ENCODE measurements around the gene LTK.

Gene LTK

DNA sequence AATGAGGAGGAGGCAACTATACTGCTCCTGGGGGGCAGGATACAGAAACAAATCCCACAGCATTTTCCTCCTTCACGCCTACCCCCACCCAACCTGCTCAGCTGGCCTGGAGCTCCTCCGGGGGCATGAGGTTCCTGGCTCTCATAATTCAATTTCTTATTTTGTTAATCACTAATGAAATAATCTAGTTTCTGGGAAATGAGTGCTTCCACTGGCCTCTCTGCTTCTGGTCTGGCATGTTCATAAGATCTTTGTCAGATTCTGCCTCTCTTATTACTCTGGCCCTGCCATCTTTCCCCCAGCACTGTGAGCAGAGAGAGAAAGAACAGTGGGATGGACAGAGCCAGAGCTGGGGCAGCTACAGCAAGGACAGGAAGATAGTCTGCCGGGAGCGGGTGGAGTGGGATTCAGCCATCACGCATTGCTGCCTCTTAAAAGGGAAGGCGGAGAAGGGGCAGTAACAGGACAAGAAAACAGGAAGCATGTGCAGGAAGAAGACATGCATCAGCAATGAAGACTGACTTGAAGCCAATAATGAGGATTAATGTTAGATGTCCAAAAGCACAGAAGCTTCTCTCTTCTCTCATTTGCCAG lies 16.8 kb upstream of the LTK start:
- no peak for DNase-seq (ENCODE audit: low read depth)

DNA sequence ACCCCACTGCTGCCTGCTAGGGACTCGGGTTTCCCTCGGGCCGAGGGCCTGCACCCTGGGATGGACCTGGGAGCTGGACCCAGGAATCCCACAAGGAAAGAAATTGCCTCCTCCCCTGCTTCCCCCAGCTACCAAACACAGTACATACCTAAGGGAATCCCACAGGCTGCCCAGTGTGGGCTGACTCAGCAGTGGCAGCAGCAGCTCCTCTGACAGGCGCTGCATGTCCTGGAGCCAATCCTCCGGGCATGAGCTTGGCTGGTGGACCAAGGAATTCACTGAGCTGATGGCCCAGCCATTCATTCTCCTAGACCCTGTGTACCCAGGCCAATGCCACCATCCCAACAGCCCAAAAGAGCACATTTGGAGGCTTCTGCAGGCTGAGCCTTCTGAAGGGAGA lies 9.5 kb upstream of the LTK start:
- no peak for DNase-seq (ENCODE audit: low read depth)

DNA sequence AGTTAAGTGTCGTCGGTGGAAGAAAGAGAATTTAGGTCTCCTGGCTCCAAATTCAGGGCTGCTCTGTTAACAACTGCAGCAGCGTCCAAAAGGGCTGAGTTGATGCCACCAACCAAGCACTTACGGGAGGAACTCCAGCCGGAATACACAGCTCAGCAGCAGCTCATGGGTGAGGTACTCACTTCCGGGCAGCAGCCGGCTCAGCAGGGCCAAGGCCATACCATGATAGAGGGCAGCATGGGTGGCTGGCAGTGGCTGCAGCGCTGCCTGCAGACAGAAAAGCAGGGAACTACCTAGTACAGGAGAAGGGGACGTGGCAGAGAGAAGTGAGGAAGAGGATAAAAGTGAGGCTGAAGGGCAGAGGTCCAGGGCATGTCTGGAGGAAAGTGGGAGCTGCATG lies 8.0 kb upstream of the LTK start:
- no peak for DNase-seq (ENCODE audit: low read depth)

DNA sequence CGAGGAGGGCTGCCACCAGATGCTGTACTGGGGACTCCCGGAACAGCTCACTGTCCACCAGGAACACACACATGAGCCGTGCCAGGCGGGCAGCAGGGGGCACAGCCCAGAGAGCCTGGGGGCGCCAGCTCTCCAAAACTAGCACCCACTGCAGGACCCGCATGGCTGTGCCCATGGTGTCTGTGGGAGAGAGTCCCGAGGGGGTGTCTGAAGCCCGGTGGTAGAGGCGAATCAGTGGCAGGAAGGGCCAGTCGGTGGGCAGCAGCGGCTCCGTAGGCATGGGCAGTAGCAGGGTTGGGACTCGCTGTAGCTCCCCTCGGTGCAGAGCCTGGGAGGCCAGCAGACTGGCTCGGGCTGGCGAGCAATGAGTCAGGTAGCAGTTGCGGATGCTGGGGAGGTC lies 7.0 kb upstream of the LTK start:
- no peak for DNase-seq (ENCODE audit: low read depth)

DNA sequence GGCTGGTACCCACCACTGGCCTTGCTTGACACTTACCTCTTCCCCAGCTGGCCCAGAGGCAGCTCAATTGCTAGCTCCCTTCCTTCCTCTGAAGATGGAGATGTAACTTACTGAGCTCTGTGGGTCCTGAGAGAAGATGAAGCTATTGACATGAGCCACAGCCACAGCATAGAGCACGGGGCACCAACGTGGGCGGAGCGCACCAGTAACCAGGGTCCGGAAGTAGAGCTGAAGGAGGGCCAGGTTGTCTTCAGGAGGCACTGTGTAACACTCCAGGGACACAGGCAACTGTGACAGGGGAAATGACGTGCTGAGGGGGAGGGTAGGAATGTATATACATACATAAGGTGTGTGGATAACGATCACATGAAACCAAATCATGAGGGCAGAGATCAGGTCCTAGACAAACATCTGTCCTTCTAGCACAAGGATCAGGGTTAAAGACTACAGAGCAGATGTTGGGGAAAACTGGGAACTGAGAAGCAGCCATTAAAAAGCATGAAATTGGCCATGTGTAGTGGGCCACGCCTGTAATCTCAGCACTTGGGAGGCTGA lies 4.3 kb upstream of the LTK start:
- DNase-seq (ENCODE audit: low read depth): no peak

DNA sequence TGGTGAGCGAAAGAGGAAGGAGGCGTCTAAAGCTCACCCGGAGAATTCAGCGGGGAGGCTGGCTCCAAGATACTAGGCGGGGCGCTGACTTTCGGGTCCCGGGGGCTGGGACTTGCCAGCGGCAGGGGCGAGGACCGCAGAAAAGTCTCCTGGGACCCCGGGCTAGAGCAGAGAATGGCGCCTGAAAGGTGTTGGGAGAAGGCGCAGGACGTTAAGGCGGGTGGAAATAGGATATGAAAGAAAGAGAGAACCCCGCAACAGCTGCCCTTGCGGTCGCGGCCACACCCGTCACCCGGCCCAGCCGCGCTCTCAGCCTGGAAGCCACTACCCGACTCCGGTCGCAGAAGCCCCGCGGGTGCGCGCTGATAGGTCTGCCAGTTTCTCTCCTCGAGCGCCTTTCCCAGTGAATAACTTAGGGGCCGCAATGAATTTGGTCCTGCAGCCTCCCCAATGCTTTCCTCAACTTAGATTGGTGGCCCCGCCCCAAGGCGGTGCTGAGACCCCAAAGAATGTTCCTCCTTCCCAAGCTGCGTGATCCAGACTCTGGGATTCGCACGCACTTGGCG lies 604 bp downstream of the LTK start:
- no peak for DNase-seq (ENCODE audit: low read depth)

DNA sequence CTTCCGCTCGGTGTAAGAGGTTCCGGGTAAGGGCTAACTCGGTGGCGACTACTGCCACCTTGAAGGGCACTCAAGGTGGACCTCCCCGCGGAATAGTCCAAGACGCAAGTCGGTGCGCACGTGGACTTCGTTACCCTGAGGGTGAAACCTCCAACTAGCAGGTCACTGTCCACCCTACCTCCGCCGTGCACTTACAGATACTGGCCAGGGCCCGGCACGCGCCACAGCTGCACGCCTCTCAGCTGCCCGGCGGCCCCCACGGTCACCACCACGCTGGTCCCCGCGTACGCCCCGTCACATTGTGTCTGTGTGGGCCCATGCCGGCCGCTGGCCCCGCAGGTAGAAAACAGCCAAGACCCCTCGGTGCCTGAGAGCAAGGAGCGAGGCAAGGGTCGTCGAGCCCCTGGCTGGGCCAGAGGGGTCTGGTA lies 1.1 kb downstream of the LTK start:
- no peak for DNase-seq (ENCODE audit: low read depth)

DNA sequence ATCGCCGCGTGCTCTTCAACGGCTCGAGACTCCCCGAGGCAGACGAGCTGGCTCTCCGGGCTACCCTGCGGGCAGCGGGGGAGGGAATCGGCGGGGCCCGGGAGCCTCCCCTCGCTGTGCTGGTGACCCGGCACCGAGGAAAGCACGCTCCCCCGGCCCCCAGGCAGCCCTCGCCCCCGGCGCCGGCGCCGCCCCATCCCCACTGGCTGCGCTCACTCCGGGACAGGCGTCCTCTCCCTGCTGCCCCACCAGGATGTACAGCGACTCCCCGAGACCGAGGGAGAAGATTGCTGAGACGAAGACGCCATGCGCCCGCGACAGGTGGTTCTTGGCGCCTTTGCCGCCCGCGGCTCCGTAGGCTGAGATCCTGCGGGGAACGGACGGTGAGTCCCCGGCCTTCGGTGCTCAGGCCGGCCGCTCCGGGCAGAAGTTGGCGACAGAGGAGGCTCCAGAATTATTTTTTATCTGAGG lies 1.7 kb downstream of the LTK start:
- no peak for DNase-seq (ENCODE audit: low read depth)

DNA sequence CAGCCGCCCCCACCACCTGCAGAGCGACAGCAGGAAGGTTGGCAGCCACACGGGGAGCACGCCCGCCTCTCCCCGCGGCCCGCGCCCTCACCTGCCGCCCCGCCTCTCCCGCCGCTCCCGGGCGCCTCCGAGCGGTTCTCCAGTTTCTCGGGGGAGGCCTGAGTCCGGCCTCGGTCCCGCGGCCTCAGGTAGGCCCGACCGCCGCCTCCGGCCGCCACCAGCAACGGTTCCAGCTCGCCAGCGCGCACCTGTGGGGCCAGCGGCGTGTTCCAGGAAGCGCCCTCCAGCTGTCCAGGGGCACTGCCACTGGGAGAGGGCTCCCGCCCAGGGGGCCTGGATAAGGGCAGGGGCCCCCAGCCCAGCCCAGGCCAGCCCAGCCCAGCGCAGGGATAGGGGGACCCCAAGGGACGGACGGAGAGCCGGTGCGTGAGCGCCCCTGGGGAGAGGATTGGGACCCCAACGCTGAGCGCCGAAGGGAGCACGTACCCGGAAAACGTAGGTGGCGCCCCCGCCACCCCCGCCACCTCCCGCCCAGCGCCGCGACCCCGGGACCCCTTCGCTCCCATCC lies 2.2 kb downstream of the LTK start:
- no peak for DNase-seq (ENCODE audit: low read depth)

DNA sequence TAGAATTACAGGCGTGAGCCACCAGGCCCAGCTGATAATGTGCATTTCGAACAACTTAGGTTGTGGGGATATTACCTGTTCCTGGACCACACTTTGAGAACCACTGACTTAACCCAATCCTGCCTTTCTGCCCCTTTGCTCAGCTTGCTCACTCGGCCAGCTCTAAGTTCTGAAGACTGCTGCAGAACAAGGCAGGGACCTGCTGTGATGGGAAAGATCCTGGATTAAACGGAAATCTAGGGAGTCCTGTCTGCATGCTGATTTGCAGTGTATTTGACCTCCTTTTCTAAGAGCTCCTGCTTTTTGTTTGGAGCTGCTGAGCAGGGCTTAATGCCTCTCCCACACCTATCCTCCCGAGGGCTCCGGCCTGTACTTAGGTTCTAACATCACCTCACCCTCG lies 2.9 kb downstream of the LTK start:
- DNase-seq (ENCODE audit: low read depth): no peak

DNA sequence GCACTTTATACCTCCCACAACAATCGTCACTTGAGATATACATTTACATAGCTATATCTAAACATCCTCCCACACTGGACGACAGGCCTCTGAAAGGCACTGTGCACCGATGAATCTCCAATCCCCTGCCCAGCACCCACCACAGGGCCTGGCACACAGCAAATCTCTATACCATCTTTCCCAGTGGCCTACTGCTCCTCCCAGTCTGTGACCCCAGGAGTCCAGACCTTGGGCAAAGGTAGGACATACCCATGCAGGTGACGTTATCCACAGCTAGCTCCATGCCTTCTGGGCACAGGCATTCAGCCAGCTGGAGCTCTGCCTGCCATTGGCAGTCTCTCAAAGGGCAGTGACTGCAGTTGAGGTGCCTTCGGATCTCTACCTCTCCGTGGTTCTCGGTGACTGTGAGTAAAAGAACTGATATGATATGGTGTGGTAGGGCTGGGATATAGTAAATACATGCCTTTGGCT lies 5.8 kb downstream of the LTK start:
- DNase-seq (ENCODE audit: low read depth): no peak

DNA sequence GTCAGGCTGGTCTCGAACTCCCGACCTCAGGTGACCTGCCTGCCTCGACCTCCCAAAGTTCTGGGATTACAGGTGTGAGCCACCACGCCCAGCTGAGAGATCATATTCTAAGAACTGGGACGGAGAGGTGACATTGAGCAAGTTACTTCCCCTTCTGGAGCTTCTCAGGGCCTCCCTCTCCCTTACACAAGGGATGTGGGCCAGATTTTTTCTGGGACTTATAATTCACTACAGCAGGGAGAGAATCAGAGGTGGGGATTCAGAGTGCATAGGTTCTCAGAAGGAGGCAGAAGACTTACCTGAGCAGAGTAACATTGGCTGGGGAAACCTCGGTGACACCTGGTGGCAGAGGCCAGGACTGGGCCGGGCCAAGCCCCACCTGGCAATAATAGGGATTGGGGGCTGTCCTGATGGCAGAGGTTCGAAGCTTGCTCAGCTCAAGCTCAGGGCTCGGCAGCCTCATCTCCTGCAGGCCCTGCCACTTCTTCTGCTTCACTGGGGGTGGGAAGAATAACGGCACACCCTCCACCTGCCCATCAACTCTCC lies 6.8 kb downstream of the LTK start:
- DNase-seq (ENCODE audit: low read depth): no peak

DNA sequence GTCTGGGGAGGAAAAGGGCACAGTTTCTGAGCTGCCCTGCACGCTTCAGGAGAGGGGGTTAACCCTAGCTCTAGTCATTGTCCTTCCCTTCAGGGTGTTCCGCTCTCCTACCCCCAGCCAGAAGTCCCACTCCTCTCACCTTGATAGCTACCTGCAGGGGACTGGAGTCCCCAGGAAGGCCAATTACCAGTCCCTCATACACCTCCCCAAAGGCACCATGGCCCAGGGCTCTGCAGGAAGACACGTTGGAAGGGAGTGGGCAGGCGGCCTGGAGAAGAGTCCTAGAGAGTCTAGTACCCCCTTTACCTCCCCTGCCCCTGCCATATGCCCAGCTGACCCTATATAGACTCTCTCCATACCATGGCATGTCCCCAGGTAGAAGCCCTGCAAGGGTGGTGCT lies 7.9 kb downstream of the LTK start:
- no peak for DNase-seq (ENCODE audit: low read depth)

DNA sequence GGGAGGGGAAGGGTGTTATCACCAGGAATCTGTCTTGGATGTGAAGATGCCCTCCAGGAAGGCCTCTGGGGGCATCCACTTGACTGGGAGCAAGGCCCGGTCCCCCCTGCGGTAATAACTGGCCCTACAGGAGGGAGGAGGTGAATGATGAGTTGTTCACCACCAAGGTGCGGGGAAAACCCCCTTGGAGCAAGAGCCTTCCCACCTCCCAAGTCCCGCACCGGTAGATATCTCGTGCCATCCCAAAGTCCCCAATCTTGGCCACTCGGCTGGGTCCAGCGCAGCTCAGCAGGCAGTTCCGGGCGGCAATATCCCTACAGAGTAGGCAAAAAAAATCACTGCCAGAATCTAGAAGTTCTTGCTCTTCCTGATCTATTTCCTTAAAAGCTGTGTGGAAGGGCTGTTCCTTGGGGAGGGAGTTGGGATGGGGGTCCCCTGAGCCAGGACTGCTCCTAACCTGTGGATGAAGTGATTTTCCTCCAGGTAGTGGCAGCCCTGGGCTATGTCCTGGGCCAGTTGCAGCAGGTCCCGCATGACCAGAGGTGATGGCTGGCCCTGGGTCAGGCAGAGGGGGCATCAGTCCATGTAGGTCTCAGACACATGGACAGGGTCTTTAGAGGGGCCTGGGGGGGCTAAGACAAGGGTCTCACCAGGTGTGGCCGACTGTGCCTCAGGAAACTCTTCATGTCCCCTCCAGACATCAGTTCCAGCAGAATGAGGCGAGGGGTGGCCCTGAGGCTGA lies 8.7 kb downstream of the LTK start:
- DNase-seq (ENCODE audit: low read depth): no peak

DNA sequence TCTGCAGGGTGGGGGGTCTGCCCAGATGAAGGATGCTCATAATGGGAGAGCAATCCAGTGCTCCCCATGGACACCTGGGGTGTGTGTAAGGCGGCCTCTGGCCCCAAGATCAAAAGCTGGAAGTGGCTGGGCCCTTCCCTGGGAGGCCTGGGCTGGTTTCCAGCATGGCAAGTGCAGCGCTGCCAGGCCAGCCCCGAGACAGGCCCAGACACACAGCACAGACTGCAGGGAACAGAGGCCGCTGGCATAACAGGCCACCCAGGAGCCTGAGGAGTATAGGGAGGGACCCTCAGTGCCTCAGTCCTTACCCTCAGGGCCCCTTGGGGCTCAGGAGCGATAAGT lies 10.0 kb downstream of the LTK start:
- DNase-seq (ENCODE audit: low read depth): no peak

DNA sequence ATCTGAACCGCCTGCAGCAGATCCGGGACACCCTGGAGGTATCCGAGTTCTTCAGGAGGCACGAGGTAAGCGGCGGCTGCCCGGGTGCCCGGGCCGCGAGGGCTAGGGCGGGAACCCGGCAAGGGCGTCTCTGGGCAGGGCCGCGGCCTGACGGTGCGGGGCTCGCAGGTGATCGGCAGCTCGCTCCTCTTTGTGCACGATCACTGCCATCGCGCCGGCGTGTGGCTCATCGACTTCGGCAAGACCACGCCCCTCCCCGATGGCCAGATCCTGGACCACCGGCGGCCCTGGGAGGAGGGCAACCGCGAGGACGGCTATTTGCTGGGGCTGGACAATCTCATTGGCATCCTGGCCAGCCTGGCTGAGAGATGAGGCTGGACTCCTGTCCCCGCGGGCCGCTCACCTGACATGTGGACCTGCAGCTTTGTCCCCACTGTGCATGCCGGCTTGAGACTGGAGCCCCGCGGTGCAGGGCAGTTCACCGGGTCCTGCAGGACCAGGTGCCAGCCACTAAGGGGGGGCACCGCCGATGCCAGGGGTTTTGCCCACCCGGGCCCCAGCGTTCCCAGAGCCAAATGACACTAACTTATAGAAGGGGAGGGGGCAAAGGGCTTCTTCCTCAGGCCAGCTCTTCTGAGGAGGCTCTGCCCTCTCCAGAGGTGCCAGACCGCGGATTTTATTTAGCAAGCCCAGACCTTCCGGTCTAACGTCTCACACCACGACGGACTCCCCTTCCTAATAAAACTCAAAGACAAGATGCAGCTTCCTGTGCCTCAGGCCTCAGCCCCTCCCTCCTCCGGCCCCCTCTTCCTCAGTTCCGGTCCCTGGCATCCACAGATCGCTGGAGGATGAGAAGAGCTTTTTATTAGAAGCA lies 10.6 kb downstream of the LTK start:
- no peak for DNase-seq (ENCODE audit: low read depth)

DNA sequence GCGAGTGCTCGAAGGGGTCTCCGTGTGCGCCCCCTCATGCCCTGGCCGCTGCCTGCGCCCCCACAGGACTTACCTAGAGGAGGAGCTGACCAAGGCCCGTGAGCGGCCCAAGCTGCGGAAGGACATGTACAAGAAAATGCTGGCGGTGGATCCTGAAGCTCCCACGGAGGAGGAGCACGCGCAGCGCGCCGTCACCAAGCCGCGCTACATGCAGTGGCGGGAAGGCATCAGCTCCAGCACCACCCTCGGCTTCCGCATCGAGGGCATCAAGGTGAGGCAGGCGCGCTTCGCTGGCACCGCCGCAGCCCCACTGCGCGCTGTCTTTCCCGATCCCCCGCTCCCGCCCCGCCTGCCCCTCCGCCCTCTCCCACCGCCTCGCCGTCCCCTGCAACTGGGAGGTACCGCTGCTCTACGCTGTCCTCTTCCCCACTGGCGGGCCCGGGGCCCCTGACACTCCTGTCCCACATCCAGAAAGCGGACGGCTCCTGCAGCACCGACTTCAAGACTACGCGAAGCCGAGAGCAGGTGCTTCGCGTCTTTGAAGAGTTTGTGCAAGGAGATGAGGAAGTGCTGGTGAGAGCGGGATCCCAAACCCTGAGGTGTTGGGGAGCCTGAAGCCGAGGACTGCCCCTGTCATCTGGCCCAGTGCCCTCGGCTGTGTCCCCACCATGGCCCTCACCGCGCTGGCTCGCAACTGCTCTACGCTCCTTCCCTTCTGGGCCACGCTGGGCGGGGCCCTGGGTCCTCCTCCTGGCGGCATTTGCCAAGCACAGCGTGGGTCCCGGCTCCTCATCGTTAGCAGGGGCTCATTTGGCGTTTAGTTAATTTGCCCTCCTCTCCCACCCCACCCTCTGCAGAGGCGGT lies 11.5 kb downstream of the LTK start:
- DNase-seq (ENCODE audit: low read depth): no peak

DNA sequence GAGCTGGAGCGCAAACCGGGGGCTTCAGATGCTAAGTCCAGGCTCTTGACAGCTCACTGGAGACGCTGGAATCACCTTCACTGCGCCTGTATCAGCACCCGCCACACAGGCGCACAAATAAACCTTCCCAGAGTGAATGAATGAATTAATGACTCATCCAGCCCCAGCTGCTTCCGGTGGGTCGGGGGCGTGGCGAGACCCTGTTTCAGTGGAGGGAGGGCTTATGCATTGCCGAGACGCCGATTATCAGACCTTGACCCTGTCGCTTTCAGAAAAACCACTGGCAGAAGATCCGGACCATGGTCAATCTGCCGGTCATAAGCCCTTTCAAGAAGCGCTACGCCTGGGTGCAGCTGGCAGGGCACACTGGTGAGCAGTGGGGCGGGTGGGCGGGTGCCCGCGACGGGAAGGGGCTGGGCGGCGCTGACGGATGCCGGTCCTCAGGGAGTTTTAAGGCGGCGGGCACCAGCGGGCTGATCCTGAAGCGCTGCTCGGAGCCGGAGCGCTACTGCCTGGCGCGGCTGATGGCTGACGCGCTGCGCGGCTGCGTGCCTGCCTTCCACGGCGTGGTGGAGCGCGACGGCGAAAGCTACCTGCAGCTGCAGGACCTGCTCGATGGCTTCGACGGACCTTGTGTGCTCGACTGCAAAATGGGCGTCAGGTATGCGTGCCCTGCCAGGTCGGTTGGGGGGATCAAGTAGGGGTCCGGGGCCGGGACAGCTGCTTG lies 12.3 kb downstream of the LTK start:
- no peak for DNase-seq (ENCODE audit: low read depth)

DNA sequence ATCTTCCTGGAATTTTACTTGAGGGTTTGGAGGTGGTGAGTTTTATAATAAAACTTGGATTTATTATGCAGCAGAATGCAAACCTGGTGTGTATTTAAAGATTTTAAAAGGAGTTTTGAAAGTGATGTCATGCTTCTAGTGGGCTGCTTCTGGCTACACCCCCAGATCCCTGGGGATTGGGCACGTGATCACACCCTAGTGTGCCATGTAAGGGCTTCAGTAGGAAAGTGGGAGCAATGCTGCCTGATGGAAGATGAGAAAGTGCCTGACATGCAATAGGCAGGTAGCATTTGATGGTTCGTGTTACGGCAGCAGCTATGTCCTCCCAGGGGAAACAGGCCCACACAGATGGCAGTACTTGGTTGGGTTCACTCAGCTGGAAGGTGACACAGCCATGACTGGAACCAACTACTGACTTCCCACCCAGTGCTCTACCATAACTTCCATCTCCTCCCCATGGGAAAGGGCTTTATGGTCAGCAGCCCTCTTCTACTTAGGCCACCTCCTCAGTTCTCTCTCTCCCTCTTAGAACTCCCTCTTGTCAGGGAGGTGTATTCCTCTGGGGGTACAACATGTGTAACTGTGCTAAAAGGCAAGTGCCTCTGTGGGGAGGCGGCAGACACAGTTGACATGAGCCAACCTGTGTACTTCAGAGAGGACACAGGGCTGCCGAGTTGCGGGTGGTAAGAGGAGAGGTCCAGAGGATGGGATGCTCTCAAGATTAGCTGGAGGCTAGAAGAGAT lies 14.3 kb downstream of the LTK start:
- no peak for DNase-seq (ENCODE audit: low read depth)
